Astrocyte (in vitro differentiated cells and primary cell): ENCODE data around the gene ROR1. TPM values are rescaled to one million over a fixed set of nuclear protein-coding genes. Genes with fewer than 3 reads are reported as not detected.

Experiments used
- DNase-seq: peaks from one replicate; pipeline ENCODE4 v3.0.0-alpha.2; 2010; ENCODE audit warnings: low read depth
- FAIRE-seq: peaks from 2 replicates; lab custom pipeline; 2011; peaks lifted over from hg19 to GRCh38; lab: Jason Lieb, UNC
- H2AFZ ChIP-seq: 2 replicates; pipeline ENCODE4 v1.6.0; 2012; ENCODE audit warnings: low read depth, low read length, inconsistent platforms
- H3K27ac ChIP-seq: 2 replicates; pipeline ENCODE4 v1.5.1; 2011; ENCODE audit warnings: low read depth, low read length, inconsistent platforms
- H3K27me3 ChIP-seq: 2 replicates; pipeline ENCODE4 v1.6.0; 2011; ENCODE audit warnings: low read length, inconsistent platforms; ENCODE audit not compliant: insufficient read depth
- H3K36me3 ChIP-seq: 2 replicates; pipeline ENCODE4 v1.5.1; 2011; ENCODE audit warnings: low read length, inconsistent platforms; ENCODE audit not compliant: insufficient read depth
- H3K4me1 ChIP-seq: 2 replicates; pipeline ENCODE4 v1.5.1; 2011; ENCODE audit warnings: low read length, inconsistent platforms; ENCODE audit not compliant: insufficient read depth
- H3K4me2 ChIP-seq: 2 replicates; pipeline ENCODE4 v1.6.0; 2012; ENCODE audit warnings: low read length, inconsistent platforms
- H3K4me3 ChIP-seq: 2 replicates; pipeline ENCODE4 v1.5.1; 2011; ENCODE audit warnings: low read depth, mild to moderate bottlenecking, low read length, inconsistent platforms; ENCODE audit not compliant: insufficient read depth
- H3K79me2 ChIP-seq: 2 replicates; pipeline ENCODE4 v1.6.0; 2012; ENCODE audit warnings: mild to moderate bottlenecking, low read length, inconsistent platforms; ENCODE audit not compliant: insufficient read depth
- H3K9ac ChIP-seq: 2 replicates; pipeline ENCODE4 v1.6.0; 2012; ENCODE audit warnings: mild to moderate bottlenecking, low read length, inconsistent platforms
- H3K9me3 ChIP-seq: 2 replicates; pipeline ENCODE4 v1.5.1; 2012; ENCODE audit warnings: low read depth, mild to moderate bottlenecking, low read length, inconsistent platforms; ENCODE audit not compliant: insufficient read depth
- H4K20me1 ChIP-seq: 2 replicates; pipeline ENCODE4 v1.6.0; 2012; ENCODE audit warnings: low read length, inconsistent platforms; ENCODE audit not compliant: insufficient read depth
- H3K27ac Mint-ChIP-seq: one replicate; pipeline ENCODE4 v1.8.0; 2021; ENCODE audit warnings: mild to moderate bottlenecking, mixed read lengths; ENCODE audit not compliant: unreplicated experiment
- H3K27me3 Mint-ChIP-seq: one replicate; pipeline ENCODE4 v1.8.0; 2021; ENCODE audit warnings: low read depth, mixed read lengths; ENCODE audit not compliant: unreplicated experiment
- H3K36me3 Mint-ChIP-seq: one replicate; pipeline ENCODE4 v1.8.0; 2021; ENCODE audit warnings: low read depth, mixed read lengths; ENCODE audit not compliant: unreplicated experiment
- H3K4me1 Mint-ChIP-seq: one replicate; pipeline ENCODE4 v1.8.0; 2021; ENCODE audit warnings: low read depth, mixed read lengths; ENCODE audit not compliant: unreplicated experiment
- H3K4me3 Mint-ChIP-seq: one replicate; pipeline ENCODE4 v1.8.0; 2021; ENCODE audit warnings: mild to moderate bottlenecking, moderate library complexity, mixed read lengths; ENCODE audit not compliant: unreplicated experiment
- H3K9me3 Mint-ChIP-seq: one replicate; pipeline ENCODE4 v1.8.0; 2021; ENCODE audit warnings: mild to moderate bottlenecking, mixed read lengths; ENCODE audit not compliant: unreplicated experiment
- EZH2 ChIP-seq: IDR thresholded peaks from 2 replicates; pipeline ENCODE4 v1.6.1; 2012; ENCODE audit warnings: mild to moderate bottlenecking, low read length, inconsistent platforms; ENCODE audit not compliant: insufficient read depth
- total RNA-seq: library from RNA; stranded (reverse); gene quantifications from 2 replicates; pipeline ENCODE4 v1.2.1, GENCODE V29; 2021
- TF ChIP-seq, protein P1 (sequence below): IDR thresholded peaks from 2 replicates; pipeline ENCODE4 v1.5.1; 2011; ENCODE audit warnings: low read depth, mild to moderate bottlenecking, inconsistent platforms, low read length, moderate library complexity; ENCODE audit not compliant: insufficient read depth

The ROR1 gene
- total RNA-seq, 1 donor from 2014 or later: 38.3 TPM

DNA sequence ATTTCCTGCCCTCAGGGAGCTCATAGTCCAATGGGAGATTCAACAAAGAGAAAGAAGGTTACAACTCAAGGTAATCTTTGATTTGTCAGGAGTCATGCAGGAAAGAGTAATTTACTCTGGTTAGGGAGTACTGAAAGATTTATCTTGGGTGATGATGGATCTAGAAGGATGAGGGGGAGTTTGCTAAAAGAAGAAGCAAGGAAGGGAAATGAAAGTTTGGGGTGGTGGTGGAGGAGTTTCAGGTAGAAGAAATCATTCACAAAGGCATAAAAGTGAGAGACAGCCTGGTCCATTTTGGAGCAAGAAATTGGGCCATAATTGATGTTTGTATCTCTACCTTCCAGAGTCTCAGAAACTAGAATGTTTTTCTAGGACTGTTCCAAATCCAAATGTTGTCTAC is 116.7 kb downstream of the ROR1 start:
- Mint-ChIP-seq H3K9me3 (no peaks in the 10 kb centered on the region), H3K36me3 (no peaks in the 10 kb centered on the region), H3K4me1 (peaks cover 37% of the 10 kb centered on the region), H3K27me3 (no peaks in the 10 kb centered on the region), H3K27ac (no peak overlapping the region), H3K4me3 (no peak overlapping the region)
- Histone ChIP-seq H3K27me3 (no peaks in the 10 kb centered on the region), H3K36me3 (no peaks in the 10 kb centered on the region), H3K9me3 (no peaks in the 10 kb centered on the region), H3K9ac (no peak overlapping the region), H3K27ac (no peak overlapping the region), H3K4me1 (peaks cover 16% of the 10 kb centered on the region), H3K4me2 (no peak overlapping the region), H3K4me3 (no peak overlapping the region), H2AFZ (no peak overlapping the region), H4K20me1 (no peaks in the 10 kb centered on the region), H3K79me2 (peaks cover 10% of the 10 kb centered on the region)
- TF ChIP-seq, protein P1, sequence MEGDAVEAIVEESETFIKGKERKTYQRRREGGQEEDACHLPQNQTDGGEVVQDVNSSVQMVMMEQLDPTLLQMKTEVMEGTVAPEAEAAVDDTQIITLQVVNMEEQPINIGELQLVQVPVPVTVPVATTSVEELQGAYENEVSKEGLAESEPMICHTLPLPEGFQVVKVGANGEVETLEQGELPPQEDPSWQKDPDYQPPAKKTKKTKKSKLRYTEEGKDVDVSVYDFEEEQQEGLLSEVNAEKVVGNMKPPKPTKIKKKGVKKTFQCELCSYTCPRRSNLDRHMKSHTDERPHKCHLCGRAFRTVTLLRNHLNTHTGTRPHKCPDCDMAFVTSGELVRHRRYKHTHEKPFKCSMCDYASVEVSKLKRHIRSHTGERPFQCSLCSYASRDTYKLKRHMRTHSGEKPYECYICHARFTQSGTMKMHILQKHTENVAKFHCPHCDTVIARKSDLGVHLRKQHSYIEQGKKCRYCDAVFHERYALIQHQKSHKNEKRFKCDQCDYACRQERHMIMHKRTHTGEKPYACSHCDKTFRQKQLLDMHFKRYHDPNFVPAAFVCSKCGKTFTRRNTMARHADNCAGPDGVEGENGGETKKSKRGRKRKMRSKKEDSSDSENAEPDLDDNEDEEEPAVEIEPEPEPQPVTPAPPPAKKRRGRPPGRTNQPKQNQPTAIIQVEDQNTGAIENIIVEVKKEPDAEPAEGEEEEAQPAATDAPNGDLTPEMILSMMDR: no peak
- no peak for TF ChIP-seq EZH2
- no peak for FAIRE-seq
- no peak for DNase-seq

DNA sequence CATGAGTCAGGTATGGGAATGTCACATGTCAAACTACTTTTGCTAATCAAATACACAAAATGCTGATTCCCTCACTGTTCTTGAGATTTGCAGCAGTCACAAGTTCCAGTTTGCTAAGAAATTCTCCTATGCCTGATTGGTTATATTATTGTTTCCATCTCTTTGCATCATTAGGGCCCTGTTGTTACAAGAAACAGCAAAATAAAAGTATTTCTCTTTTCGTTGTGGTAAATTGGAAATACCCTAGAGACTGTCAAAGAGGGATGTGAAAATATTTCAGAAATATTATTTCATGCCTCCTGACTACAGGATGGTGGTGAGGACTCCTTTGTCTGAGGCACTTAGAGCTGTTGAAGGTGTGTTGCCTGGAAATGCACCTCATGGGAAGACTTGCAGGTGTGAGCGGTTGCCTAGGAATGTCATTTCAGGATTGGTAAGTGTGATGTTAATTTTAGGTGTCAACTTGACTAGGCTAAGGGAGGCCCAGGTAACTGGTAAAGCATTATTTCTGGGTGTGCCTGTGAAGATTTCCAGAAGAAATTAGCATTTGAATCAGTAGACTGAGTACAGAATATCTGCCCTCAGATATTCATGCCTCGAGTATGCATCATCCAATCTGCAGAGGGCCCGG is 117.4 kb downstream of the ROR1 start:
- FAIRE-seq (no peak), DNase-seq (no peak)
- Mint-ChIP-seq H3K36me3 (no peaks in the 10 kb centered on the region), H3K27ac (no peak overlapping the region), H3K4me1 (peaks cover 37% of the 10 kb centered on the region), H3K9me3 (no peaks in the 10 kb centered on the region), H3K4me3 (no peak overlapping the region), H3K27me3 (no peaks in the 10 kb centered on the region)
- H3K79me2 ChIP-seq: peaks cover 11% of the 10 kb centered on the region
- H3K4me3 ChIP-seq: no peak overlapping the region
- H4K20me1 ChIP-seq: no peaks in the 10 kb centered on the region
- no peaks in the 10 kb centered on the region for H3K36me3 ChIP-seq
- no peak overlapping the region for H3K9ac ChIP-seq
- H3K4me2 ChIP-seq: no peak overlapping the region
- no peaks in the 10 kb centered on the region for H3K27me3 ChIP-seq
- TF ChIP-seq EZH2: no peak
- TF ChIP-seq, protein P1: no peak
- H3K4me1 ChIP-seq: peaks cover 16% of the 10 kb centered on the region
- H3K9me3 ChIP-seq: no peaks in the 10 kb centered on the region
- no peak overlapping the region for H2AFZ ChIP-seq
- no peak overlapping the region for H3K27ac ChIP-seq
